ENCODE results near the gene CDH19.

GRCh38 chr18:66511289-66511688, 92.6 kb downstream of the CDH19 start:
- TF ChIP-seq CTCF (conservative IDR thresholded peaks at IDR 0.05; ENCODE audit: low read depth, low read length) = no peak
- no peak for TF ChIP-seq RCOR1 (IDR thresholded peaks at IDR 0.05; ENCODE audit: insufficient replicate concordance, low read length)
- TF ChIP-seq POLR2A (IDR thresholded peaks at IDR 0.05; ENCODE audit: low read depth, low read length) = no peak
- no peak for TF ChIP-seq CEBPB (IDR thresholded peaks at IDR 0.05; ENCODE audit: low read depth, low read length)
- TF ChIP-seq SMC3 (IDR thresholded peaks at IDR 0.05; ENCODE audit: low read depth, low read length) = no peak
- TF ChIP-seq FOS (IDR thresholded peaks at IDR 0.05; ENCODE audit: low read depth, low read length) = no peak

Measured in IMR-90 (cell line).